Measurements from ENCODE around the gene MGRN1. TPM values are rescaled to one million over a fixed set of nuclear protein-coding genes. Genes with fewer than 3 reads are reported as not detected.

The MGRN1 gene
- total and polyA plus RNA-seq, 2 of the 13 experiments (the other 11 are each of a cell fraction or from before 2014, with no cell fraction given) = 11.9 to 12.6 TPM

GRCh38 chr16:4616047-4616811 is 8.4 kb upstream of the MGRN1 start (continued):
- TF ChIP-seq, protein P1, sequence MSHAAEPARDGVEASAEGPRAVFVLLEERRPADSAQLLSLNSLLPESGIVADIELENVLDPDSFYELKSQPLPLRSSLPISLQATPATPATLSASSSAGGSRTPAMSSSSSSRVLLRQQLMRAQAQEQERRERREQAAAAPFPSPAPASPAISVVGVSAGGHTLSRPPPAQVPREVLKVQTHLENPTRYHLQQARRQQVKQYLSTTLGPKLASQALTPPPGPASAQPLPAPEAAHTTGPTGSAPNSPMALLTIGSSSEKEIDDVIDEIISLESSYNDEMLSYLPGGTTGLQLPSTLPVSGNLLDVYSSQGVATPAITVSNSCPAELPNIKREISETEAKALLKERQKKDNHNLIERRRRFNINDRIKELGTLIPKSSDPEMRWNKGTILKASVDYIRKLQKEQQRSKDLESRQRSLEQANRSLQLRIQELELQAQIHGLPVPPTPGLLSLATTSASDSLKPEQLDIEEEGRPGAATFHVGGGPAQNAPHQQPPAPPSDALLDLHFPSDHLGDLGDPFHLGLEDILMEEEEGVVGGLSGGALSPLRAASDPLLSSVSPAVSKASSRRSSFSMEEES (CRISPR knock-in tag; IDR thresholded peaks at IDR 0.05) = peak; percentile 42; the same call in 1 of the 2 replicates
- TF ChIP-seq ZNF577 (CRISPR knock-in tag; IDR thresholded peaks at IDR 0.05; ENCODE audit: borderline replicate concordance, low read depth) = no peak
- no peak for TF ChIP-seq ZNF224 (CRISPR knock-in tag; IDR thresholded peaks at IDR 0.05)
- TF ChIP-seq ZNF615 (CRISPR knock-in tag; IDR thresholded peaks at IDR 0.05; ENCODE audit: borderline replicate concordance) = no peak
- peak; percentile 58; the same call in 1 of the 2 replicates for TF ChIP-seq ZNF335 (CRISPR knock-in tag; IDR thresholded peaks at IDR 0.05)
- peak; percentile 57 for TF ChIP-seq FOXP4 (CRISPR knock-in tag; IDR thresholded peaks at IDR 0.05)
- TF ChIP-seq ZMYM3 (CRISPR knock-in tag; IDR thresholded peaks at IDR 0.05) = no peak
- no peak; the same call in 1 of the 2 replicates for TF ChIP-seq ZNF546 (CRISPR knock-in tag; conservative IDR thresholded peaks at IDR 0.05)
- peak; percentile 74 for TF ChIP-seq ZNF788 (CRISPR knock-in tag; IDR thresholded peaks at IDR 0.05; ENCODE audit: borderline replicate concordance)

Measured in HepG2 (cell line).